Calu3 (cell line): Measurements from ENCODE around the gene POU3F2. TPM values are rescaled to one million over a fixed set of nuclear protein-coding genes. Genes with fewer than 3 reads are reported as not detected.

Experiments used
- BruUV-seq: library from RNA; stranded (reverse); fragments of 400-500 nt; replicated peaks from 2 replicates; lab custom pipeline; 2021; lab: Mats Ljungman, UMichigan
- CTCF ChIA-PET: fragments of 300-600 bp; sonication (Branson Sonifier 250); formaldehyde crosslinking; loops from one replicate; lab custom pipeline; 2022; ENCODE audit warnings: antibody characterized with exemption; lab: Charles Lee
- DNase-seq: peaks from one replicate; pipeline ENCODE4 v3.0.0; 2022
- H3K27ac Mint-ChIP-seq: one replicate; pipeline ENCODE4 v1.8.0; 2022; ENCODE audit warnings: mixed read lengths; ENCODE audit not compliant: unreplicated experiment
- H3K27me3 Mint-ChIP-seq: one replicate; pipeline ENCODE4 v1.8.0; 2022; ENCODE audit warnings: mixed read lengths; ENCODE audit not compliant: unreplicated experiment
- H3K36me3 Mint-ChIP-seq: one replicate; pipeline ENCODE4 v1.8.0; 2022; ENCODE audit warnings: mild to moderate bottlenecking, moderate library complexity, mixed read lengths; ENCODE audit not compliant: insufficient read depth, unreplicated experiment
- H3K4me1 Mint-ChIP-seq: one replicate; pipeline ENCODE4 v1.8.0; 2022; ENCODE audit warnings: mild to moderate bottlenecking, low read depth, mixed read lengths; ENCODE audit not compliant: unreplicated experiment
- H3K4me3 Mint-ChIP-seq: one replicate; pipeline ENCODE4 v1.8.0; 2022; ENCODE audit warnings: mild to moderate bottlenecking, low read depth, moderate library complexity, mixed read lengths; ENCODE audit not compliant: unreplicated experiment
- H3K9me3 Mint-ChIP-seq: one replicate; pipeline ENCODE4 v1.8.0; 2022; ENCODE audit warnings: low read depth, mixed read lengths; ENCODE audit not compliant: unreplicated experiment
- intact Hi-C: fragments of 100-400 bp; cut with micrococcal nuclease; formaldehyde crosslinking; loops from one replicate; pipeline ENCODE4 v1.10.0; 2022; ENCODE audit not compliant: unreplicated experiment
- total RNA-seq: library from RNA; stranded (reverse); gene quantifications from 2 replicates; pipeline ENCODE4 v1.2.3, GENCODE V29; 2022
- TF ChIP-seq, protein P1 (sequence below): fragments of 200-600 bp; IDR thresholded peaks from one replicate; pipeline ENCODE4 v1.8.0; 2022; ENCODE audit warnings: antibody characterized with exemption; ENCODE audit not compliant: unreplicated experiment

POU3F2 gene
- total RNA-seq, 1 experiment from 2014 or later = not detected

DNA sequence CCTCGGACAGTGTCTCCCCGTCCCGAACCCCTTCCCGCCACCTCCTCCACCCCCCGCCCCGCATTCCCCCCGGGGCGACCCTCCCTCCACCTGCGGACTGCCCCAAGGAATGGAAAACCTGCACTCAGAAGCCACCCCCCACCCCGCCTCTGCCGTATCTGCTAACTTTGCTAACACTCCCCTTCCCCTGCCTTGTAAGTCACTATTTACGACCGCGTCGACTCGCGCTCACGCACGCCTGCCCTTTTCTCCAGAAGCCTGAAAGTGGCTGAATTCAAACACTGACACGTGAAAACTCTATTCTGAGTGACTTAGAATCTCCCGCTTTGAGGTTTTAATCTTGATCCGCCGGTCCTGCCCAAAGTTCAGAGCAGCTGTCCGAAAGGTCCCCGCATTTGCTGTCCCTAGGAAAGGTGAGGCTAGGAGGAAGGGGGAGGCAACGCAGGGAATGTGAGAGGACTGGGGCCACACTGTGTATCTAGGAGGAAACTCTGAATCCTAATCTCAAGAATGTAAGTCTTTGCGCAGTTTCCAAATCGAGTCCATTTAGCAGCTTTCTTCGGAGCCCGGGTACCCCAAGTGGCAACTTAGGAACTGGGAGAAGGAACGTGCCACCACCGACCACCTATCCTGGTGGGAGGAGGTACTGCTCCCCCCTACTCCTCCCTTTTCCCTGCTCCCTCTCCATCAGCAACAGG lies 9.3 kb upstream of the POU3F2 start:
- H3K4me3 Mint-ChIP-seq = no peak overlapping the region

DNA sequence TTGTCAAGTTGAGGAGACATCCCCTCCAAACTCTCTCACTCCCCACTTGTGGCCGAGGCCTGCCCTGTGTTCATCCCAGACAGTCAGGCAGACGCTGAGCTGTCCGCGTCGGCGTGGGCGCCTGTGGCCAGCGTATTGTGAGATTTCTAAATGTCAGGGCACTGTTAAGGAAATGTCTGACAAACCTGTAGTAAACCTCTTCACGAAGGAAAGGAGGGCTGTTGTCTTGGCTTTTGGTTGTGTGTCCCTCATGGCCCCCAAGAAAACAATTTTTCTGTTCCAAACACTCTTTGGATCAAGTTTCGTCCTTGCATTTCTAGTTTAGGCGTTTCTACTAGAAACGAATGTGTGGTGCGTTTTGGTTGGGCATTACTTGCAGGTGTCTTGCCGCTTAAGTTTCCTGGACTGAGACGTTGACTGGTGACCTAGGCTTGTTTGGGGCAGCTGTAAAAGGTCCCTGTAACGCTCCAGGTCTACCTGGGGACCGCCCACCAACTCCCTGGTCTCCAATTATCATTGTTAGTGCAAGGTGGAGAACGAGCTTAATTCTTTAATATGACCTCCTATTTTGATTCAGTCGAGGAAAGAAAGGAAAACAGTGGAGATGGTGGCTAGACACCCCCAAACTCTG lies 8.7 kb upstream of the POU3F2 start:
- peaks cover 86% of the 10 kb centered on the region for H3K27me3 Mint-ChIP-seq
- TF ChIP-seq, protein P1, sequence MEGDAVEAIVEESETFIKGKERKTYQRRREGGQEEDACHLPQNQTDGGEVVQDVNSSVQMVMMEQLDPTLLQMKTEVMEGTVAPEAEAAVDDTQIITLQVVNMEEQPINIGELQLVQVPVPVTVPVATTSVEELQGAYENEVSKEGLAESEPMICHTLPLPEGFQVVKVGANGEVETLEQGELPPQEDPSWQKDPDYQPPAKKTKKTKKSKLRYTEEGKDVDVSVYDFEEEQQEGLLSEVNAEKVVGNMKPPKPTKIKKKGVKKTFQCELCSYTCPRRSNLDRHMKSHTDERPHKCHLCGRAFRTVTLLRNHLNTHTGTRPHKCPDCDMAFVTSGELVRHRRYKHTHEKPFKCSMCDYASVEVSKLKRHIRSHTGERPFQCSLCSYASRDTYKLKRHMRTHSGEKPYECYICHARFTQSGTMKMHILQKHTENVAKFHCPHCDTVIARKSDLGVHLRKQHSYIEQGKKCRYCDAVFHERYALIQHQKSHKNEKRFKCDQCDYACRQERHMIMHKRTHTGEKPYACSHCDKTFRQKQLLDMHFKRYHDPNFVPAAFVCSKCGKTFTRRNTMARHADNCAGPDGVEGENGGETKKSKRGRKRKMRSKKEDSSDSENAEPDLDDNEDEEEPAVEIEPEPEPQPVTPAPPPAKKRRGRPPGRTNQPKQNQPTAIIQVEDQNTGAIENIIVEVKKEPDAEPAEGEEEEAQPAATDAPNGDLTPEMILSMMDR = no peak
- no peaks in the 10 kb centered on the region for H3K4me1 Mint-ChIP-seq
- no peaks in the 10 kb centered on the region for H3K9me3 Mint-ChIP-seq
- no peak overlapping the region for H3K4me3 Mint-ChIP-seq
- DNase-seq = no peak
- H3K27ac Mint-ChIP-seq = no peak overlapping the region
- H3K36me3 Mint-ChIP-seq = no peaks in the 10 kb centered on the region
- CTCF ChIA-PET = no interaction called here
- no TSS peak for BruUV-seq
- intact Hi-C loops = no loop called here

More for the DNA sequence above, 9.3 kb upstream of the POU3F2 start:
- Mint-ChIP-seq H3K4me1 (no peaks in the 10 kb centered on the region), H3K27me3 (peaks cover 86% of the 10 kb centered on the region), H3K9me3 (no peaks in the 10 kb centered on the region), H3K36me3 (no peaks in the 10 kb centered on the region), H3K27ac (no peak overlapping the region)
- intact Hi-C loops = no loop called here
- no peak for DNase-seq
- CTCF ChIA-PET = no interaction called here
- BruUV-seq = no TSS peak
- TF ChIP-seq, protein P1 = no peak

DNA sequence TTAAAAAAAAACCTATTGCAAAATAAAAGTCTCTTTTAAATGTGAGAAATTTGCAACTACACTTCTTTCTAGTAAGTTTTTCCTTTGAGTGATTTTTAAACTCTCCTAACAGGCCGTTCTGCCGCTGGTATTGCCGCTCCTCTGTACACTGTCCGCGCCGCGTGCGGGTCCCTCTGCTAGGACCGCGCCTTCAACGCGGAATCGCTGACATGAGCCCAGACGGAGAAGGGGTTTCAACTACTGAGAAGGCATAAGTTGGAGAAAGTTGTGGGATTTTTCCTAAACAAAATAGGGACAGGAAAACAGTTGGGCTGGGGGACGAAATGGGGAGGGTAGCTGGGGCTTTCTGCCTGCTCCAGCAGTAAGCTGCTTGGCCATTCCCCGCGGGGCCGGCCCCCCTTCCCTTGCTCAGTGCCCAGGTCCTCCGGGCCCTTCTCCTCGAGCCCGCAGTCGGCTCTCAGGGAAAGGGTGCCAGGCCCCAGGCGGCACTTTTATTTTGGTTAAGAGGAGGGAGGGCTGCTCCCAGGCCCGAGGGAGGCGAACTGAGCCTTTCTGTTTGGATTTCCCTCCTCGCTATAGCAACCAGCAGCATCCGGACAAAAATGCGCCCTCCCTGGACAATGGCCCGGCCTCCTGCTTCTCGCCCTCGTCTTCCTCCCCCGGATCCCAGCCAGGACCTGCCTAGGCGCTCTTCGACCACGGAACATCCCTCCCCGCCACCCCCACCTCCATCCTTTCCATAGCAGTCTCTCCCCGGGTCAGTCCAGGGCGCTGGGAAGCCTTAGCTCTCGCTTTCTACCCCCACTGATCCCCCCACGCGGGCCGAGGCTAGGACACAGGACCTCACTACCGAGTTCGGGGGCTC lies 6.8 kb upstream of the POU3F2 start:
- no peak for DNase-seq
- no peak overlapping the region for H3K4me3 Mint-ChIP-seq
- no TSS peak for BruUV-seq
- TF ChIP-seq, protein P1 = no peak
- H3K27ac Mint-ChIP-seq = no peak overlapping the region
- H3K9me3 Mint-ChIP-seq = no peaks in the 10 kb centered on the region
- intact Hi-C loops = no loop called here
- H3K36me3 Mint-ChIP-seq = no peaks in the 10 kb centered on the region
- CTCF ChIA-PET = no interaction called here
- H3K4me1 Mint-ChIP-seq = no peaks in the 10 kb centered on the region
- peaks cover 93% of the 10 kb centered on the region for H3K27me3 Mint-ChIP-seq

DNA sequence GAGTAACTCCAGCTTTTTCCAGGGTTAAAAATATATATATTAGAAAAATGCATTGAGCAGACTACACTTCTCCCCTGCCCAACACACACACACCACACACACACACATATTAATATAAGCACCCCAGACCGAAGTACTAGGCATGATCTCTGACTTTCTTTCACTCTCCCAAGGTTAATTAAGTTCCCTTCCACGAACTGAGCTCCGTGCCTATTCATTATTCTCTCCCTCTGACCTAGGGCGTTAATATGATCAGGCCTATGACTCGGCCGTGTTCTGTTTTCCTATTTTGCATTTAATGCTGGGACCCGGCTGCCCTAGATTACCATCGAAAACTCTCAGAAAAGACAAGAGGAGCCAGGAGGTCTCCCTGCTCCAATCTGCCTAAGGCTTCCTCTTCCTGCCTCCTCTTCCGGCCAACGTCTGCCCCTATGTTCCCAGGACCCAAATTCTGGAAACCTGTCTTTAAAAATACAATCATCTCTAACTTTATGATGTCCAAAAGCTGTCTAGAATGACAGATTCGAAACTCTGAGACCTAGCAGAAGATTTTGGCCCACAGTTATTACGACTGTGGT lies 6.1 kb upstream of the POU3F2 start:
- CTCF ChIA-PET = no interaction called here
- TF ChIP-seq, protein P1 = no peak
- Mint-ChIP-seq H3K27me3 (peaks cover 100% of the 10 kb centered on the region), H3K9me3 (no peaks in the 10 kb centered on the region), H3K27ac (no peak overlapping the region), H3K36me3 (peaks cover 5% of the 10 kb centered on the region), H3K4me3 (no peak overlapping the region), H3K4me1 (no peaks in the 10 kb centered on the region)
- intact Hi-C loops = no loop called here
- BruUV-seq = no TSS peak
- no peak for DNase-seq
